ENCODE results near the gene SCGB3A1. TPM values are rescaled to one million over a fixed set of nuclear protein-coding genes. Genes with fewer than 3 reads are reported as not detected.
A peak's percentile ranks its signal among the peaks of the same experiment; 100 is the strongest.

Gene SCGB3A1
- polyA plus RNA-seq, 4 donors, result 0.47 to 1.6 (median 1.1) TPM

- DNase-seq (ENCODE audit: low read depth in 4 of 4, low spot score in 3 of 4), result no peak
Observed at GRCh38 chr5:180592176-180592575, 877 bp upstream of the SCGB3A1 start.

- no peak for DNase-seq (ENCODE audit: low read depth in 4 of 4, low spot score in 3 of 4)
Observed at GRCh38 chr5:180590543-180591310, 572 bp downstream of the SCGB3A1 start.

- DNase-seq (ENCODE audit: low read depth in 4 of 4, low spot score in 3 of 4), result no peak
Observed at GRCh38 chr5:180589771-180590542, 1.3 kb downstream of the SCGB3A1 start.

- DNase-seq (ENCODE audit: low read depth in 4 of 4, low spot score in 3 of 4), result no peak
Observed at GRCh38 chr5:180586870-180587269, 4.4 kb downstream of the SCGB3A1 start.

- no peak for DNase-seq (ENCODE audit: low read depth in 4 of 4, low spot score in 3 of 4)
Observed at GRCh38 chr5:180586204-180586603, 5.1 kb downstream of the SCGB3A1 start.

- no peak for DNase-seq (ENCODE audit: low read depth in 4 of 4, low spot score in 3 of 4)
Observed at GRCh38 chr5:180583738-180584137, 7.6 kb downstream of the SCGB3A1 start.

- DNase-seq (ENCODE audit: low read depth in 4 of 4, low spot score in 3 of 4), result peak in 1 of 4 donors; percentile 35
Observed at GRCh38 chr5:180580681-180581080, 10.6 kb downstream of the SCGB3A1 start.

- DNase-seq (ENCODE audit: low read depth in 4 of 4, low spot score in 3 of 4), result no peak
Observed at GRCh38 chr5:180575571-180575970, 15.7 kb downstream of the SCGB3A1 start.

- DNase-seq (ENCODE audit: low read depth in 4 of 4, low spot score in 3 of 4), result no peak
Observed at GRCh38 chr5:180568914-180569313, 22.4 kb downstream of the SCGB3A1 start.

- no peak for DNase-seq (ENCODE audit: low read depth in 4 of 4, low spot score in 3 of 4)
Observed at GRCh38 chr5:180563994-180564393, 27.3 kb downstream of the SCGB3A1 start.

- DNase-seq (ENCODE audit: low read depth in 4 of 4, low spot score in 3 of 4), result no peak
Observed at GRCh38 chr5:180558232-180558631, 33.1 kb downstream of the SCGB3A1 start.

GRCh38 chr5:180557217-180557809 is 34.0 kb downstream of the SCGB3A1 start:
- no peak for DNase-seq (ENCODE audit: low read depth in 4 of 4, low spot score in 3 of 4)

GRCh38 chr5:180555168-180555921 is 36.0 kb downstream of the SCGB3A1 start:
- no peak for DNase-seq (ENCODE audit: low read depth in 4 of 4, low spot score in 3 of 4)

GRCh38 chr5:180553530-180553929 is 37.8 kb downstream of the SCGB3A1 start:
- DNase-seq (ENCODE audit: low read depth in 4 of 4, low spot score in 3 of 4), result no peak

- DNase-seq (ENCODE audit: low read depth in 4 of 4, low spot score in 3 of 4), result no peak
Observed at GRCh38 chr5:180548563-180548962, 42.7 kb downstream of the SCGB3A1 start.

GRCh38 chr5:180545248-180545647 is 46.1 kb downstream of the SCGB3A1 start:
- no peak for DNase-seq (ENCODE audit: low read depth in 4 of 4, low spot score in 3 of 4)

- DNase-seq (ENCODE audit: low read depth in 4 of 4, low spot score in 3 of 4), result no peak
Observed at GRCh38 chr5:180541710-180542109, 49.6 kb downstream of the SCGB3A1 start.
